ENCODE data around the gene FAM149A.

The FAM149A gene

GRCh38 chr4:186205156-186205555, 100.7 kb downstream of the FAM149A start:
- DNase-seq: no peak

- DNase-seq: no peak
Observed at GRCh38 chr4:186216465-186217024, 112.0 kb downstream of the FAM149A start.

GRCh38 chr4:186217733-186218293, 113.3 kb downstream of the FAM149A start:
- no peak for DNase-seq

- DNase-seq: no peak
Observed at GRCh38 chr4:186221624-186222023, 117.1 kb downstream of the FAM149A start.

All from NCI-H1930 (cell line).